Inferior parietal cortex (tissue), 1 donor: ENCODE data around the gene DYNC1I2.

Source experiments
- DNase-seq: peaks from one replicate; pipeline ENCODE4 v3.0.0-alpha.2; 2016; ENCODE audit errors: extremely low spot score

The DYNC1I2 gene

GRCh38 chr2:171687287-171688128 lies at the start of gene DYNC1I2:
DYNC1I2 (plus strand) TSS chr2:171687469; CDS start chr2:171690156, 2,687 bp downstream.
- DNase-seq = peak; percentile 97

GRCh38 chr2:171651667-171652415 lies 35.4 kb upstream of the DYNC1I2 start:
- no peak for DNase-seq

- no peak for DNase-seq
Measured at GRCh38 chr2:171652416-171652785, 34.9 kb upstream of the DYNC1I2 start.

- no peak for DNase-seq
Measured at GRCh38 chr2:171655586-171655985, 31.7 kb upstream of the DYNC1I2 start.

- no peak for DNase-seq
Measured at GRCh38 chr2:171667041-171667440, 20.2 kb upstream of the DYNC1I2 start.

- no peak for DNase-seq
Measured at GRCh38 chr2:171668183-171668582, 19.1 kb upstream of the DYNC1I2 start.

- DNase-seq = peak; percentile 75
Measured at GRCh38 chr2:171669121-171669520, 18.1 kb upstream of the DYNC1I2 start.

GRCh38 chr2:171670655-171671054 lies 16.6 kb upstream of the DYNC1I2 start:
- no peak for DNase-seq

GRCh38 chr2:171671867-171672266 lies 15.4 kb upstream of the DYNC1I2 start:
- DNase-seq = no peak

GRCh38 chr2:171673905-171674304 lies 13.4 kb upstream of the DYNC1I2 start:
- DNase-seq = no peak

GRCh38 chr2:171675810-171676345 lies 11.4 kb upstream of the DYNC1I2 start:
- no peak for DNase-seq

GRCh38 chr2:171678619-171679018 lies 8.7 kb upstream of the DYNC1I2 start:
- DNase-seq = no peak

- DNase-seq = no peak
Measured at GRCh38 chr2:171688129-171688465, 828 bp downstream of the DYNC1I2 start.

GRCh38 chr2:171692331-171692730 lies 5.1 kb downstream of the DYNC1I2 start:
- DNase-seq = no peak

- no peak for DNase-seq
Measured at GRCh38 chr2:171702781-171703556, 15.7 kb downstream of the DYNC1I2 start.

GRCh38 chr2:171703574-171704347 lies 16.5 kb downstream of the DYNC1I2 start:
- peak; percentile 57 for DNase-seq

- peak; percentile 53 for DNase-seq
Measured at GRCh38 chr2:171706152-171706803, 19.0 kb downstream of the DYNC1I2 start.

- DNase-seq = no peak
Measured at GRCh38 chr2:171707752-171708151, 20.5 kb downstream of the DYNC1I2 start.

- DNase-seq = no peak
Measured at GRCh38 chr2:171709011-171709685, 21.9 kb downstream of the DYNC1I2 start.

GRCh38 chr2:171711351-171711750 lies 24.1 kb downstream of the DYNC1I2 start:
- DNase-seq = no peak
